Nephron progenitor cell (in vitro differentiated cells): ENCODE data around the gene ZP3.
"Not testable (repeated sequence)": the region's sequence is repeated elsewhere in the genome, so short reads cannot be mapped to it uniquely, and the experiment has no call there.

Experiments
- DNase-seq: peaks from one replicate; pipeline ENCODE4 v3.0.0; 2021
- H3K27ac Mint-ChIP-seq: 2 replicates; pipeline ENCODE4 v1.8.0; 2021; ENCODE audit warnings: mild to moderate bottlenecking, moderate library complexity, mixed read lengths
- H3K27me3 Mint-ChIP-seq: 2 replicates; pipeline ENCODE4 v1.8.0; 2021; ENCODE audit warnings: mild to moderate bottlenecking, low read depth, mixed read lengths; ENCODE audit not compliant: poor library complexity
- H3K36me3 Mint-ChIP-seq: 2 replicates; pipeline ENCODE4 v1.8.0; 2021; ENCODE audit warnings: low read depth, mixed read lengths
- H3K4me1 Mint-ChIP-seq: 2 replicates; pipeline ENCODE4 v1.8.0; 2021; ENCODE audit warnings: mixed read lengths
- H3K4me3 Mint-ChIP-seq: 2 replicates; pipeline ENCODE4 v1.8.0; 2021; ENCODE audit warnings: mild to moderate bottlenecking, moderate library complexity, mixed read lengths
- H3K9me3 Mint-ChIP-seq: 2 replicates; pipeline ENCODE4 v1.8.0; 2021; ENCODE audit warnings: mild to moderate bottlenecking, moderate library complexity, mixed read lengths
- TF ChIP-seq, protein P1 (sequence below): fragments of 200-600 bp; sonication (generic); IDR thresholded peaks from 2 replicates; pipeline ENCODE4 v1.5.0; 2021; ENCODE audit warnings: antibody characterized with exemption

ZP3 gene

DNA sequence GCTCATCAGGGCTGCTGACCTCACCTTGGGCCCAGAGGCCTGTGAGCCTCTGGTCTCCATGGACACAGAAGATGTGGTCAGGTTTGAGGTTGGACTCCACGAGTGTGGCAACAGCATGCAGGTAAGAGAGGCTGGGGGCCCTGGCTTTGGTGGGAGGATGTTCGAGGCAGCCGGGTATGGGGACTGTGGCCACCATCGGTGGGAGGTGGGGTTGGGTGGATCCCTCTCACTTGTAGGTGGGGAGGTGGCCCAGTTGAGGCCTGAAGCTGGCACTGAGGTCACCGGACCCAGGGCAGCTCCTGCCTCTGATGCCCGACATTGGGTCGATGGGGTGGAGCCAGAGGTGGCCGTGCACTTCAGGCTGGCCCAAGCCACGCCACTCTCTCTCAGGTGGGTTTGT lies 406 bp downstream of the ZP3 start:
- Mint-ChIP-seq H3K4me1 (peaks cover 17% of the 10 kb centered on the region), H3K9me3 (no peaks in the 10 kb centered on the region), H3K4me3 (no peak overlapping the region), H3K27me3 (peaks cover 11% of the 10 kb centered on the region), H3K36me3 (no peaks in the 10 kb centered on the region), H3K27ac (peak overlapping the region; percentile 78)
- TF ChIP-seq, protein P1, sequence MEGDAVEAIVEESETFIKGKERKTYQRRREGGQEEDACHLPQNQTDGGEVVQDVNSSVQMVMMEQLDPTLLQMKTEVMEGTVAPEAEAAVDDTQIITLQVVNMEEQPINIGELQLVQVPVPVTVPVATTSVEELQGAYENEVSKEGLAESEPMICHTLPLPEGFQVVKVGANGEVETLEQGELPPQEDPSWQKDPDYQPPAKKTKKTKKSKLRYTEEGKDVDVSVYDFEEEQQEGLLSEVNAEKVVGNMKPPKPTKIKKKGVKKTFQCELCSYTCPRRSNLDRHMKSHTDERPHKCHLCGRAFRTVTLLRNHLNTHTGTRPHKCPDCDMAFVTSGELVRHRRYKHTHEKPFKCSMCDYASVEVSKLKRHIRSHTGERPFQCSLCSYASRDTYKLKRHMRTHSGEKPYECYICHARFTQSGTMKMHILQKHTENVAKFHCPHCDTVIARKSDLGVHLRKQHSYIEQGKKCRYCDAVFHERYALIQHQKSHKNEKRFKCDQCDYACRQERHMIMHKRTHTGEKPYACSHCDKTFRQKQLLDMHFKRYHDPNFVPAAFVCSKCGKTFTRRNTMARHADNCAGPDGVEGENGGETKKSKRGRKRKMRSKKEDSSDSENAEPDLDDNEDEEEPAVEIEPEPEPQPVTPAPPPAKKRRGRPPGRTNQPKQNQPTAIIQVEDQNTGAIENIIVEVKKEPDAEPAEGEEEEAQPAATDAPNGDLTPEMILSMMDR, result no peak
- no peak for DNase-seq

DNA sequence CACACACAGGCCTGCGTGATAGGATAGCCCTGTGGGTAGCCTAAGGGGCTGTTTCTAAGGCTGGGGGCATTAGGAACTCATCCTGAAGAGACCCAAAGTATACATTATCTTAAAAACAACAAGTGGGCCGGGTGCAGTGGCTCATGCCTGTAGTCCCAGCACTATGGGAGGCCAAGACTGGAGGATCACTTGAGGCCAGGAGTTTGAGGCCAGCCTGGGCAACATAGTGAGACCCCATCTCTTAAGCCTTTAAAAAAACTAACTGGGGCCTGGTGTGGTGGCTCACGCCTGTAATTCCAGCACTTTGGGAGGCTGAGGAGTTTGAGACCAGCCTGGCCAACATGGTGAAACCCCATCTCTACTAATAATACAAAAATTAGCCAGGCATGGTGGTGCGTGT lies 808 bp downstream of the ZP3 start:
- H3K9me3 Mint-ChIP-seq, DNase-seq, H3K4me3 Mint-ChIP-seq, H3K36me3 Mint-ChIP-seq, H3K27ac Mint-ChIP-seq, H3K27me3 Mint-ChIP-seq: not testable (repeated sequence)
- peaks cover 17% of the 10 kb centered on the region for H3K4me1 Mint-ChIP-seq

DNA sequence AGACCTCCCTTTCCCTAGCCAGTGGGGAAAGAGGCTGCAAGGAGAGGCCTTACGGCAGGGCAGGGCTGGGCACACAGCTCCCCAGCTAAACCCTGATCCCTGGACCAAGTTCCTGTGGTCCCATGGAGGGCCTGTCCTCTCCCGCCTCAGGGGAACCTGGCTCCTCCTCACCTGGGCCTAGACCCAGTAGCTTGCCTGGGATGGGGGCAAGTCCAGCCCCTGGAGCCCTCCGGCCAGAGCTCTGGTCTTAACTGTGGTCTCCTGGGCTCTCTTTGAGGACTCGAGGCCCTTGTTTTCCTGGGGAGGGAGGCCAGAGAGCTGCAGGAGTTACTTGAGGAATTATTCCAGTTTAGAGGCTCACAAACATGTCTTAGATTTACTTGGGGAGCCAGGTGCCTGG lies 1.5 kb downstream of the ZP3 start:
- Mint-ChIP-seq H3K27ac (no peak overlapping the region), H3K4me1 (peaks cover 17% of the 10 kb centered on the region), H3K36me3 (no peaks in the 10 kb centered on the region), H3K4me3 (no peak overlapping the region), H3K9me3 (no peaks in the 10 kb centered on the region), H3K27me3 (peaks cover 11% of the 10 kb centered on the region)
- TF ChIP-seq, protein P1, result no peak
- DNase-seq, result no peak

DNA sequence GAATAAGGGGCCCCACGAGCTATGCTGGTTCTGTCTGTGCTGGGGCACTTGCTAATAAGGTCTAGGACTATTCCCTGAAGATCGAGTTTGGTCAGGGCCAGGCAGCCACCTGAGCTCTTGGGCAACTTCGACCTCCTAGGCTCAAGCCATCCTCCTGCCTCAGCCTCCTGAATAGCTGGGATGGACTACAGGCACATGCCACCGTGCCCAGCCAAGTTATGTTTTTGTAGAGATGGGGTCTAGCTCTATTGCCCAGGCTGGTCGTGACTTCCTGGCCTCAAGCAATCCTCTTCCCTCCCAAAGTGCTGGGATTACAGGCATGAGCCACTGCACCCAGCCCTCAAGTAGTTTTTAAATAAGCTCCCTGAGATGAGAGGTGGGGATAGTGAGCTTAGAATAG lies 2.9 kb downstream of the ZP3 start:
- Mint-ChIP-seq H3K27ac (no peak overlapping the region), H3K27me3 (peaks cover 11% of the 10 kb centered on the region), H3K36me3 (no peaks in the 10 kb centered on the region), H3K4me1 (peaks cover 17% of the 10 kb centered on the region), H3K9me3 (no peaks in the 10 kb centered on the region), H3K4me3 (no peak overlapping the region)
- TF ChIP-seq, protein P1, result no peak
- DNase-seq, result no peak

DNA sequence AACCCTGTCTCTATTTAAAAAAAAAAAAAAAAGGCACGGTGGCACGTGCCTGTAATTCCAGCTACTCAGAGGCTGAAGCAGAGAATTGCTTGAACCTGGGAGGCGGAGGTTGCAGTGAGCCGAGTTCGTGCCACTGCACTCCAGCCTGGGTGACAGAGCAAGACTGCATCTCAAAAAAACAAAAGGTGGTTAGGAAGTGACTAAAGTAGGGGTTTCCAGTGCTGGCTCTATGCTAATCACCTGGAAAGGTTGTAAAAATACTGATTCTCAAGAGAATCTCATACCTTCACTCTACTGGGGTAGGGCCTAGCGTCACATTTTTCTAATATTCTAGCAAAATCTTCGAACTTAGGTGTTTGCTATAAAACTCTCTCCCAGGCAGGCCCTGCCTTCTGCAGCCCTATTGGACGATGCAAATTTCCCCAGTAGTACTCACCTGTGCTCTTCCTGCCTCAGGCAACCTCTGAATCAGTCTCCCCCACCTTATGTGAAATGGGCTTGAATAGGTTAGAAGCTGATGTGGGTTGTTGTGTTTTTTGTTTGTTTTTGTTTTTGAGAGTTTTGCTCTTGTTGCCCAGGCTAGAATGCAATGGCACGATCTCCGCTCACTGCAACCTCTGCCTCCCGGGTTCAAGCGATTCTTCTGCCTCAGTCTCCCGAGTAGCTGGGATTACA lies 3.5 kb downstream of the ZP3 start:
- Mint-ChIP-seq H3K4me3 (no peak overlapping the region), H3K9me3 (no peaks in the 10 kb centered on the region), H3K36me3 (no peaks in the 10 kb centered on the region), H3K4me1 (peaks cover 11% of the 10 kb centered on the region), H3K27ac (no peak overlapping the region), H3K27me3 (peaks cover 10% of the 10 kb centered on the region)
- TF ChIP-seq, protein P1, result no peak
- no peak for DNase-seq

DNA sequence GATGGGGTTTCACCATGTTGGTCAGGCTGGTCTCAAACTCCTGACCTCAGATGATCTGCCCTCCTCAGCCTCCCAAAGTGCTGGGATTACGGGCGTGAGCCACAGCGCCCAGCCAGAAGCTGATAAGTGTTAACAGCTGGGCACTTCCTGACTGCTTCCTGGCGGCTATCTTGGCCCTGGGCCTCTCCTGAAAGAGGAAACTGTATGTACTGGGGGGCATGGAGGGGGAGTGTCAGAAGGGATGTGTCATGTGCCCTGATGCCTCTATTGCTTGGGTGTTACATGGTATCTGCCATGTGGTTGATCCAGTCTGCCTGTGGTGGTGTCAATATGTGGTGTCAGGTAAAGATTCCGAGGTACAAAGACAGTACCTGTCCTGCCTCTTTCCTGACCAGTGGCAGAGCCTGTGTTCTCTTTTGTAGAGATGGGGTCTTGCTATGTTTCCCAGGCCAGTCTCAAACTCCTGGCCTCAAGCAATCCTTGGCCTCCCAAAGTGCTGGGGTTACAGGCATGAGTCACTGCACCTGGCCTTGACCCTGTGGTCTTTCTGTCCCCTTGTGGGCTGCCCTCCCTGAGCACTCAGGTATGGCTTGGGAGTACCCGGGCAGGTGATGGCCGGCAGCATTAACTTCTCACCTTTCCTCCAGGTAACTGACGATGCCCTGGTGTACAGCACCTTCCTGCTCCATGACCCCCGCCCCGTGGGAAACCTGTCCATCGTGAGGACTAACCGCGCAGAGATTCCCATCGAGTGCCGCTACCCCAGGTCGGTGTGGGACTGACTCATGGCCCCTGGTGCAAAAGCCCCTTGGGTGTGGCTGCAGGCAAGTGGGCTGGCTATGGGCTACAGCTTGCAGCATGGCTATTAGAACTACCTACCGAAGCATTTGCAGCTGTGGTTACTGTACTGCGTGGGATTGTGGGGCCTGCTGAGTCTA lies 4.4 kb downstream of the ZP3 start:
- Mint-ChIP-seq H3K27ac (no peak overlapping the region), H3K4me3 (no peak overlapping the region), H3K27me3 (peaks cover 7% of the 10 kb centered on the region), H3K36me3 (no peaks in the 10 kb centered on the region), H3K4me1 (peaks cover 2% of the 10 kb centered on the region), H3K9me3 (no peaks in the 10 kb centered on the region)
- TF ChIP-seq, protein P1, result no peak
- DNase-seq, result no peak
